Ovary (tissue), 9 donors: ENCODE measurements around the gene FGFRL1. TPM values are rescaled to one million over a fixed set of nuclear protein-coding genes. Genes with fewer than 3 reads are reported as not detected.
"Not testable (repeated sequence)": the region's sequence is repeated elsewhere in the genome, so short reads cannot be mapped to it uniquely, and the experiment has no call there.

ENCODE experiments used
- DNase-seq, 5 donors: peaks; one replicate each; pipeline ENCODE4 v3.0.0-alpha.2; 2019 to 2020
- H3K27ac ChIP-seq, 2 donors: fragments of 200-600 bp; one replicate each; pipeline versions ENCODE4 v1.5.1 to v1.8.0; 2019 to 2022
- H3K27me3 ChIP-seq: fragments of 200-600 bp; one replicate; pipeline ENCODE4 v1.8.0; 2022
- H3K36me3 ChIP-seq: fragments of 200-600 bp; sonication (generic); one replicate; pipeline ENCODE4 v1.5.1; 2019
- H3K4me1 ChIP-seq: one replicate; pipeline ENCODE4 v1.8.1; 2013; ENCODE audit warnings: mild to moderate bottlenecking, moderate library complexity; ENCODE audit not compliant: insufficient read depth
- H3K4me3 ChIP-seq: fragments of 200-600 bp; sonication (generic); one replicate; pipeline ENCODE4 v1.5.1; 2017
- H3K9me3 ChIP-seq, 2 donors: fragments of 200-600 bp in 1 of 2; sonication (generic) in 1 of 2; one replicate each; pipeline versions ENCODE4 v1.5.1 to v1.8.1; 2013 to 2019; ENCODE audit warnings: mild to moderate bottlenecking in 1 of 2, moderate library complexity in 1 of 2
- EP300 ChIP-seq: sonication (generic); formaldehyde crosslinking; IDR thresholded peaks from one replicate; pipeline ENCODE4 v1.6.1; 2017; ENCODE audit warnings: antibody characterized with exemption
- POLR2A ChIP-seq: fragments of 450-650 bp; IDR thresholded peaks from one replicate; pipeline ENCODE4 v1.6.1; 2017; ENCODE audit warnings: antibody characterized with exemption, mild to moderate bottlenecking, moderate library complexity
- WGBS, 3 donors: extraction: QIAGEN DNeasy Blood & Tissue Kit in 1 of 3; methylation state at CpG; one replicate each; pipeline versions ENCODE4 v1.1.5 to v1.1.7; 2013 to 2017; 5-methylcytosine and 5-hydroxymethylcytosine counted together
- intact Hi-C, 4 donors: fragments of 100-400 bp; cut with DNase I; formaldehyde crosslinking; loops; one replicate each; pipeline versions ENCODE4 v1.11.0 to v1.15.1; 2022 to 2023
- polyA plus RNA-seq, 2 donors: library from polyadenylated mRNA; stranded (reverse); fragments of 200-250 nt in 1 of 2; fragments of 350-450 nt in 1 of 2; fragmentation: Illumina TruSeq in 1 of 2; extraction: RNeasy Lipid Tissue Mini Kit (QIAGEN cat#74804) in 1 of 2; gene quantifications; one replicate each; pipeline ENCODE4 v1.2.3, GENCODE V29; 2013 to 2014
- total RNA-seq, 7 donors: library from RNA; depleted of rRNA in 2 of 7; stranded (reverse); fragments of >200 nt in 2 of 7; fragmentation: NEBNext Ultra II Directional in 3 of 7; extraction: Animal tissue kit (Norgen Biotek cat#: 25700) in 3 of 7; gene quantifications; one replicate each; pipeline versions ENCODE4 v1.1.0 to v1.2.4, GENCODE V29; 2016 to 2023
- TF ChIP-seq, protein P1 (sequence below), 3 donors: fragments of 450-650 bp in 2 of 3; fragments of 200-600 bp in 1 of 3; IDR thresholded peaks; one replicate each; pipeline versions ENCODE4 v1.5.1 to v1.8.0; 2016 to 2022; ENCODE audit warnings: antibody characterized with exemption in 3 of 3, mild to moderate bottlenecking in 1 of 3
- donor health status: DM: no; HTN: no; CAD: no; lungs with moderate emphysema.
- donor health status: DM: no; HTN: no; CAD: no.
- donor health status: Bipolar disorder and iron deficiency.
- donor health status: DM: yes; HTN: yes; CAD: no.
- donor health status: DM: no; HTN: no; CAD: no.
- donor health status: DM: yes; HTN: yes; CAD: no.

Gene FGFRL1
- total and polyA plus RNA-seq, 9 donors = 23.4 to 59.1 (median 38.7) TPM

- Histone ChIP-seq H3K4me1 (peaks cover 8% of the 10 kb centered on the region), H3K4me3 (peak within 1 kb of the TSS; percentile 83), H3K9me3 (no peaks in the 10 kb centered on the region), H3K27ac (no peak within 1 kb of the TSS), H3K27me3 (no peaks in the 10 kb centered on the region), H3K36me3 (no peaks in the 10 kb centered on the region)
- WGBS, 3 donors = 18 to 27% (median 23%) methylated on average over 96 to 123 of the region's 123 CpGs
- DNase-seq = peak; percentile 86 to 93 (median 92)
- intact Hi-C loops = no loop called here
- TF ChIP-seq, protein P1, sequence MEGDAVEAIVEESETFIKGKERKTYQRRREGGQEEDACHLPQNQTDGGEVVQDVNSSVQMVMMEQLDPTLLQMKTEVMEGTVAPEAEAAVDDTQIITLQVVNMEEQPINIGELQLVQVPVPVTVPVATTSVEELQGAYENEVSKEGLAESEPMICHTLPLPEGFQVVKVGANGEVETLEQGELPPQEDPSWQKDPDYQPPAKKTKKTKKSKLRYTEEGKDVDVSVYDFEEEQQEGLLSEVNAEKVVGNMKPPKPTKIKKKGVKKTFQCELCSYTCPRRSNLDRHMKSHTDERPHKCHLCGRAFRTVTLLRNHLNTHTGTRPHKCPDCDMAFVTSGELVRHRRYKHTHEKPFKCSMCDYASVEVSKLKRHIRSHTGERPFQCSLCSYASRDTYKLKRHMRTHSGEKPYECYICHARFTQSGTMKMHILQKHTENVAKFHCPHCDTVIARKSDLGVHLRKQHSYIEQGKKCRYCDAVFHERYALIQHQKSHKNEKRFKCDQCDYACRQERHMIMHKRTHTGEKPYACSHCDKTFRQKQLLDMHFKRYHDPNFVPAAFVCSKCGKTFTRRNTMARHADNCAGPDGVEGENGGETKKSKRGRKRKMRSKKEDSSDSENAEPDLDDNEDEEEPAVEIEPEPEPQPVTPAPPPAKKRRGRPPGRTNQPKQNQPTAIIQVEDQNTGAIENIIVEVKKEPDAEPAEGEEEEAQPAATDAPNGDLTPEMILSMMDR (IDR thresholded peaks at IDR 0.05) = no peak
- no peak for TF ChIP-seq EP300
- TF ChIP-seq POLR2A = no peak
Observed at GRCh38 chr4:973431-974397, 37.7 kb upstream of the FGFRL1 start, which contains the start of gene DGKQ. Gene DGKQ, minus strand, starts transcription at chr4:973569. Its CDS starts 87 bp downstream, at chr4:973482.

- TF ChIP-seq POLR2A = no peak
- no peak for TF ChIP-seq EP300
- TF ChIP-seq, protein P1 (IDR thresholded peaks at IDR 0.05) = no peak
- Histone ChIP-seq H3K4me3 (no peak overlapping the region), H3K9me3 (no peaks in the 10 kb centered on the region), H3K36me3 (no peaks in the 10 kb centered on the region), H3K27me3 (no peaks in the 10 kb centered on the region), H3K4me1 (peaks cover 8% of the 10 kb centered on the region), H3K27ac (no peak overlapping the region)
- no peak for DNase-seq
- WGBS, 3 donors = 89 to 93% (median 91%) methylated on average over 9 of the region's 9 CpGs
- intact Hi-C loops = no loop called here
Observed at GRCh38 chr4:974668-975067, 36.8 kb upstream of the FGFRL1 start.

DNA sequence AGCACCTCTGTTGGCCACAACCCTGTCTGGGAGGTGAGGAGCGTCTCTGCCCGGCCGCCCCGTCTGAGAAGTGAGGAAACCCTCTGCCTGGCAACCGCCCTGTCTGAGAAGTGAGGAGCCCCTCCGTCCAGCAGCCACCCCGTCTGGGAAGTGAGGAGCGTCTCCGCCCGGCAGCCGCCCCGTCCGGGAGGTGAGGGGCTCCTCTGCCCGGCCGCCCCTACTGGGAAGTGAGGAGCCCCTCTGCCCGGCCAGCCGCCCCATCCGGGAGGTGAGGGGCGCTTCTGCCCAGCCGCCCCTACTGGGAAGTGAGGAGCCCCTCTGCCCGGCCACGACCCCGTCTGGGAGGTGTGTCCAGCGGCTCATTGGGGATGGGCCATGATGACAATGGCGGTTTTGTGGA, 35.4 kb upstream of the FGFRL1 start:
- H3K27me3 ChIP-seq, H3K36me3 ChIP-seq, intact Hi-C loops, DNase-seq, H3K9me3 ChIP-seq, H3K27ac ChIP-seq, H3K4me1 ChIP-seq, H3K4me3 ChIP-seq: not testable (repeated sequence)
- WGBS, 3 donors = 95 to 100% (median 100%) methylated on average over 5 to 20 of the region's 25 CpGs

GRCh38 chr4:978957-979701, 32.3 kb upstream of the FGFRL1 start:
- TF ChIP-seq POLR2A (no peak), EP300 (no peak)
- TF ChIP-seq, protein P1 (IDR thresholded peaks at IDR 0.05) = no peak
- DNase-seq = no peak
- Histone ChIP-seq H3K9me3 (no peaks in the 10 kb centered on the region), H3K36me3 (no peaks in the 10 kb centered on the region), H3K27ac (no peak overlapping the region), H3K27me3 (no peaks in the 10 kb centered on the region), H3K4me1 (no peaks in the 10 kb centered on the region), H3K4me3 (no peak overlapping the region)
- intact Hi-C loops = no loop called here
- WGBS, 3 donors = 57 to 60% (median 58%) methylated on average over 20 of the region's 20 CpGs
